Globus pallidus (tissue), 1 donor: ENCODE results near the gene RSPH4A.
"Not testable (repeated sequence)": the region's sequence is repeated elsewhere in the genome, so short reads cannot be mapped to it uniquely, and the experiment has no call there.

Experiments
- DNase-seq: peaks from one replicate; pipeline ENCODE4 v3.0.0-alpha.2; 2015; ENCODE audit warnings: low spot score

Gene RSPH4A

DNA sequence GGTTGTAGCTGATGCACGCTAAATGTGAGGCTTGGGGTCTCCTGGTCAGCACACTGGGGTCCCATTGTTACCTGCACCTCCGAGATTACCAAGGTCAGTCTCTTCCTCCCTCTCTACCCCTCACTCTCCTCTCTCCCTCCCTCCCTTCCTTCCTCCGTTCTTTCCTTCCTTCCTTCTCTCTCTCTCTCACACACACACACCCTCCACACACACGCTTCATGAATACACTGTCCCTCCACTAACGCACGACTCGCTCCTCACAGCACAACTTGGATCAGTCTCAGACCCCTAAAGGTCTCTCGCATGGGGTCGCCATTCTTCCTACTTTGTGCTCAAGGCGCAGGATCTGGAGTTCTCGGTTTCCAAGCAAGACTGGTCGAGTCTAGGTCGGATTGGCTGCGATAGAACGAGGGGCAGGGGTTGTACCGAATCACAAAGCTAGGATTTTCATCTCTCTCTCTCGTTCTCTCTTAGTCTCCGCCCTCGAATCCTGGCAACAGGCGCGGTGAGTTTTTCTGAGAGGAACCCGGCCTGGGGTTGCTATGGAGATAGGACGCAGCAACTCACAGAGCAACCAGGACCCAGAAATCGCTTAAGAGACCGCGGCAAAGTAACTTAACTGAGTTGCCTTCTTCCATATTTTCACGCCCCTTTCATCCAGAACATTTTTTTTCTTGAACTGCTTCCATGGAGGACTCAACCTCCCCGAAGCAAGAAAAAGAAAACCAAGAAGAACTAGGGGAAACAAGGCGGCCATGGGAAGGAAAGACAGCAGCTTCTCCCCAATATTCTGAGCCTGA is at the start of gene RSPH4A:
Gene RSPH4A, plus strand, starts transcription at position 543 of the 800 bp plus-strand sequence. Its CDS starts 145 bp downstream, at position 688.
- peak; percentile 84 for DNase-seq

DNA sequence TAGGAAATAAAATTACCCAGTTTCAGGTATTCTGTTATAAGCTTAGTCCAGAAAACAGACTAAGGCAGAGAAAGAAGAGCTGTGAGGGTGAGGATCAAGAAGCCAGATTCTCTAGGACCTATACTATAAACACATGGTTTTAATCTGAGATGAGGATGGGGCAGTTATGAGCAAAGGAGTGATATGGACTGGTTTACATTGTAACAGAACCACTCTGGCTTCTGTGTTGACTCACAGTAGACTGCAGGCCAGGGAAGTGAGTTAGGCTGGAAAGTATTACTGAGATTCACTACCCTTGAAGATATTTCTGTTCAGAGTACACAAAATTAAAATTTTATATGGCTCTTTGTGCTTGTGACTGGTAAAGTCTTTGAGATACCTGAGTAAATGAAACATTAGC is 48.2 kb upstream of the RSPH4A start:
- no peak for DNase-seq

DNA sequence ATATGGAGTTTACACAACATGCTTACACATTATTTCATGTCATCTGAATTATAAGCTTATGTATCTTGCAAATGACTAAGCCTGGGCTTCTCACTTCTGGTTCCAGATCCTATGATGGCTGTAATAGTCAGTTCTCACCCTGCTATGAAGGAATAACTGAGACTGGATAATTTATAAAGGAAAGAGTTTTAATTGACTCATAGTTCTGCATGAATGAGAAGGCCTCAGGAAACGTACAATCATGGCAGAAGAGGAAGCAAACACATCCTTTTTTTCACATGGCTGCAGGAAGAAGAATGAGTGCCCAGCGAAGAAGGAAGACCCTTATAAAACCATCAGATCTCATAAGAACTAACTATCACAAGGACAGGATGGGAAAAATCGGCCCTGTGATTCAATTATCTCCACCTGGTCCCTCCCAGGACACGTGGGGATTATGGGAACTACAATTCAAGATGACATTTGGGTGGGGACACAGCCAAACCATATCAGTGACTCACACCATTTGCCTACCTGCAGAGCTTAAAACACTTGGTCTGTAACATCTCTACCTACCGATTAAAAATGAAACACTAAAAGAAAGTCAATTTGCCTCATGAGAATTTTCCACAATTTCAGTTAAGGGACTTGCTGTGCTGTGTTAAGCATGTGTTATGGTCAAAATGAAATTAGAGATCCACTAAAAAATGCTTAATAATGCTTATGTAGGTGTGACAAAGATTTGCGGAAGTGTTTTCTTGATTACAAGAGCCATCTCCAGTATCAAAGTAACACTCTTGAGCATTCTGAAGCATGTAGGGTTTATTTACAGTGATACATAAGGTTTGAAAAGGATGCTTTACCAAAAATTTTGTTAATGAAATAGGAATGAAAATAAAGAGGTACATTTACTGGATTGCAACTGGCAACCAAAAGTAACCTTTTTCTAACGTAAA is 47.2 kb upstream of the RSPH4A start:
- DNase-seq = no peak

GRCh38 chr6:116570856-116571682 is 45.2 kb upstream of the RSPH4A start, which contains the start of gene RWDD1:
TSS of gene RWDD1 (plus strand) at chr6:116571504. CDS start at chr6:116571583, 79 bp downstream.
- DNase-seq = peak; percentile 99

DNA sequence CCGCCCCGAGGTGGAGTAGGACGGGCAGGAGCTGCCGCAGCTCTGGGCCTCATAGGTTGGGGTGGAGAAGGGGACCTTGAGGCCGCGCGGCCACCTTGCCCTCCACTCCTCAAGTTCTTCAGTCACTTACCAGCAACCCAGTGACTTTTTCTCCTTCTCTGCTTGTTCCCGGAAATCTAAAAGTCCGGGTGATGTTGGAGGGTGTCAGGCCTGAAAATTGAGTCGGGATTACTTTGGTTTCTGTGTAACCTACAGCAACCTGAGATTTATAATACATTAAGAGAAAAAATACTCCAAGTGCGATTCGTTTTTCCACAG is 44.6 kb upstream of the RSPH4A start:
- DNase-seq = no peak

GRCh38 chr6:116572162-116572561 is 44.1 kb upstream of the RSPH4A start:
- DNase-seq = no peak

DNA sequence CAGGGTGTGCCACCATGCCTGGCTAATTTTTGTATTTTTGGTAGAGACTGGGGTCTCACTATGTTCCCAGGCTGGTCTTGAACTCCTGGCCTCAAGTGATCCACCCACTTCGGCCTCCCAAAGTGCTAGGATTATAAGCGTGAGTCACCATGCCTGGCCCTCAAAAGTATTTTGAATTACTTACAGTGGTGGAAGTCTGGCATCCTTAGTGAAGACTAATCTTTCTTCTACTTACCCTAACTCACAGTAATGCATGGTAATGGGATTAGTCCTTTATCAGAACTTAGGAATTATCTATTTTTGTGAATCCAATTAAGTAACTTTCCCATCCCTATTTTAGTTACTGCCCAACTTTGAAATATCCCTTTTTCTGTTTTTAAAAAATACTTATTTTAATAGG is 41.1 kb upstream of the RSPH4A start:
- DNase-seq = no peak

DNA sequence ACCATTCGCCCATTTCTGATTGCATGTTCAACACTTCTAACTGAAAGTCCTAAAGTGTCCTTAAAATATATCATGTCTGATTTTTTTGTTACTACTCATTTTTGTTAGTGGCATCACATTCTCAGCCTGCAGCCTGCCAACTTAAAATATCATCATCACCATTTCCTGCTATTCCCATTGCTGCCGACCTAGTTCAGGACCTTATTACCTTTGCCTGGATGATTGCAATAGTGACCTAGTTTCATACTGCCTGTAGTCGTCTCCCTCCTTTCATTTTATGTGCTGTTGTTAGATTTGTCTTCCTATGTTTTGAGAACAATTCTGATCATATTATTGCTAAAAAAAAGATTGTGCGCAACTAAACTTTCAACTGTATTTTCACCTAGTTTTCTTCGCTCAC is 38.8 kb upstream of the RSPH4A start:
- DNase-seq = no peak

DNA sequence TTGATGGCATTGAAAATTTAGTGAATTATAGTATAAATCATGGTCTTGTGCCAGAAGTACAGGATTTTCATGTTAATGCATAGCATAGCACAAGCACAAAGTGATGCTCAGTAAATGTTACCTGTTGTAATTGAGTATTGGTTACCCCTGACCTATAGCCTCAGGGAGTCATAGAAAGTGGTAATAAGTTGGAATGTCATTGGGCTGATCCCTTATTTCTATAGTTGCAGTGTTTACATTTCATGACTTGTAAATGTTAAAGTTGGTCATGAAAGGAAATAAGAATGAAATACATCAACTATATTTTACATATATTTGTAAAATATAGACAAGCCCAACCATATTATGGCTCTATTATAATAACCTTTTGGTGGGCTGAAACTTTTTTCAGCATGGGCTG is 37.9 kb upstream of the RSPH4A start:
- DNase-seq = no peak

DNA sequence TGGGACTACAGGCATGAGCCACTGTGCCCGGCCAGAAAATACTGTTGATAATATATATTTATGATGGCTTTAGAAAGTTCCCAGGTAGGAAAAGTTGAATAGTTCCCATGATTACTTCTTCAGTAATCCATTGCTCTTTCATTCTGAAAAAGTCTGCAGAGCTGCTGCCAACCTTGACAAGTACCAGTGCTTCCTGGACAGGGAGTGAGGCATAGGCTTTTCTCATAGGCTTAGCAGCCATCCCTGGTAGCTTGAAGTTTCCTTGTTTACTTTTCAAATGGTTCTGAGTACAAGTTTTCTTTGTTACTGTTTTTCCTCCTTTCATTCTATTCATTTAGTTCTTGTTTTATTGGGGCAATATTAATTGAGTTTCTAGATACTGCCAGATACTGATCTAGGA is 37.1 kb upstream of the RSPH4A start:
- DNase-seq = no peak

- DNase-seq = no peak
Measured at GRCh38 chr6:116580198-116580597, 36.1 kb upstream of the RSPH4A start.

DNA sequence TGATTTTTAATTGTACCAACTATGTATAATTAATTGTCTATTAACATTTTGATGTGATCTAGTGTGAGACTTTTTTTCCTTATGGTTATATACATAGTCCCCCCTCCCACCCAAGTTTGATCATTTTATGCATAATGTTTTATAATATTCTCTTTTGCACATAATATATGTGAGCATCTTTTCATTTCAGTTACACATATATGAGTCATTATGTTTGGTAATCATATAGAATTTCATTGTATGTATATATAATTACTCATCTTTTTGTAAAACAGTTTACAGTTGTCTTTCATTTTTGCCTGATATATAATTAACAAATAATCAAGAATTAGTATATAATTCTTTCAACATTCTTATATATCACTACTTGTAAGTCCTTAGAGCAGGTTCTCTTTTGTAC is 30.0 kb upstream of the RSPH4A start:
- DNase-seq = no peak

DNA sequence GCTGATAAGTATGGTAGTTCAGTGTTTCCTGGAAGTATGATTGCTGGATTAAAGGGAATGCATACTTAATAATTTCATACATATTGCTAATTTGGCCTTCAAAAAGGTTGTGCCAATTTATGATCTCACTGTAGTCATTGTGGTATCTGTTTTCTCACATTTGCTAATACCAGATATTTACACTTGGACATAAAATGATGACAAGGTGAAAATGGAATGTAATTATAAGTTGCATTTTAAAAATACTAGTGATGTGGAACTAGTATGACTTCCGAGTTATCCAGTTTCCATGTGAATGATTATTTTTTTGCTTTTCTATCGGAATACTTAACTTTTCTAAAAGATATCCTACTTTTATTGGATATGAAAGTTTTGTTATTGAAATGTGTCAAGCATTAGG is 29.5 kb upstream of the RSPH4A start:
- DNase-seq = no peak

GRCh38 chr6:116595247-116595646 is 21.0 kb upstream of the RSPH4A start:
- DNase-seq = no peak

GRCh38 chr6:116596815-116597214 is 19.5 kb upstream of the RSPH4A start:
- no peak for DNase-seq

DNA sequence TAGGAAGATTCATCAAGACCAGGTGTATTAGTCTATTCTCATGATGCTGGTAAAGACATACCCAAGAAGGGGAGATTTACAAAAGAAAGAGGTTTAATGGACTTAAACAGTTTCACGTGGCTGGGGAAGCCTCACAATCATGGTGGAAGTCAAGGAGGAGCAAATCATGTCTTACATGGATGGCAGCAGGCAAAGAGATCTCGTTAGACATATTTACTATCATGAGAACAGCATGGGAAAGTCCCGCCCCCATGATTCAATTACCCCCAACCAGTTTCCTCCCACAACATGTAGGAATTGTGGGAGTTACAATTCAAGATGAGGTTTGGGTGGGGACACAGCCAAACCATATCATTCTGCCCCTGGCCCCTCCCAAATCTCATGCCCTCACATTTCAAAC is 12.4 kb upstream of the RSPH4A start:
- DNase-seq = not testable (repeated sequence)

- not testable (repeated sequence) for DNase-seq
Measured at GRCh38 chr6:116604868-116605267, 11.4 kb upstream of the RSPH4A start.

DNA sequence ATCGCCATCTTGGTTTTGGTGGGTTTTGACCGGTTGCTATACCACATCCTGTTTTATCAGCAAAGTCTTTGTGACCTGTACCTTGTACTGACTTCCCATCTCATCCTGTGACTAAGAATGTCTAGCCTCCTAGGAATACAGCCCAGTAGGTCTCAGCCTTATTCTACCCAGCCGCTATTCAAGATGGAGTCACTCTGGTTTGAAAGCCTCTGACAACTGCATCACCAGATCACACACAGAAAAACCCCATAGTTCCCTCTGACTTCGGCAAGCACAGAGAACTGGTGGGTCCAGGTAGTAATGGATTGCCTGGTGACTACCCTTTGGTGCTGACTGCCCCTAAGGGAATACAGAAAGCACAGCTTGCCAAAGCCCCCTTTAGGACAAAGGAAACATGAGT is 10.3 kb upstream of the RSPH4A start:
- DNase-seq = no peak

GRCh38 chr6:116611056-116611455 is 5.2 kb upstream of the RSPH4A start:
- no peak for DNase-seq

DNA sequence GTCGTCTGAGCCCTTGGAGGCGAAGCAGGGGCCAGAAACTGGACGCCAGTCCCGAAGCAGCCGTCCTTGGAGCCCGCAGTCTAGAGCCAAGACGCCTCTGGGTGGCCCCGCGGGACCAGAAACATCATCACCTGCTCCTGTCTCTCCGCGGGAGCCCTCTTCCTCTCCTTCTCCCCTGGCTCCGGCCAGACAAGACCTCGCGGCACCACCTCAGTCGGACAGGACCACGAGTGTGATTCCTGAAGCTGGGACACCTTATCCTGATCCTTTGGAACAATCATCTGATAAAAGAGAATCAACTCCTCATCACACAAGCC is 416 bp downstream of the RSPH4A start:
- DNase-seq = no peak

DNA sequence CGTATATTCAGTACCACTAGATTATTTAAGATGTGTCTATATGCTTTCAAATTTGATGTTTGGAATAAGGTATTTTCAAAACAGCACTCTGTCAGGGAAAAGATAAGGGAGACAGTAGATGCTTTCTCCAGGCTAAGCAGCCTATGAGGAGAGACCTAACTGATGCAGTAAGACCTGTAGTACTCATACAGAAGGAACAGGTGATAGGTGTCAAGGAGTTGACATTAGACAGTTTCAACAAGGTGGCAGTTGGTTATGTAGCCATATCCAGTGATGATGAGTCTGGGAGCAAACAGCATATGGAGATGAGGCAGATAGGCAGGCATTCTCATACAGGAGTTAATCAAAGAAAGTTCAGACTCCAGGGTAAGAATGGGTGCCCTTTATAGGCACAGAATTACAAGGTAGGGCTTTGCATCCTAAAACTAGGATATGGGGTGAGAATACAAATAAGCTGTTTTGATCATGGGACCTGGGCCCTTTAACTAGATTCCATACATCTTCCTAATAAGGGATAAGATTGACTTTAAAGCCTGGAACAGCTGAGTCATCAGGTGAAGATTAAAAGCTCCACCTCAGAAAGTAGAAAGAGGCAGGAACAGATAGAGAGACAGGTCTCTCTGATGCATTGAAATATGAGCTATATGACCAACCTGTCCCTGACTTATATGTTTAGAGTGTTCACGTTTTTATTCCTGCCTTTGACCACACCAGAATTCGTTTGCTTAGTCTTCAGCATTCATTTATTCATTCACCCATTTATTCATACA is 7.9 kb downstream of the RSPH4A start:
- DNase-seq = no peak

- DNase-seq = no peak
Measured at GRCh38 chr6:116625872-116626271, 9.6 kb downstream of the RSPH4A start.
